AG04449 (cell line): Measurements from ENCODE around the gene CFHR4.
"Not testable (repeated sequence)": the region's sequence is repeated elsewhere in the genome, so short reads cannot be mapped to it uniquely, and the experiment has no call there.

Experiments
- CTCF ChIA-PET: fragments of 350-600 bp; formaldehyde crosslinking; extraction: SDS; loops from one replicate; lab custom pipeline; 2021; ENCODE audit warnings: antibody characterized with exemption; lab: Yijun Ruan, JAX
- POLR2A ChIA-PET: fragments of 400-600, 350-600 bp; formaldehyde crosslinking; extraction: SDS; loops from one replicate; lab custom pipeline; 2020; ENCODE audit warnings: antibody characterized with exemption, inconsistent platforms; lab: Yijun Ruan, JAX
- DNase-seq: peaks from one replicate; pipeline ENCODE4 v3.0.0-alpha.2; 2010; ENCODE audit warnings: low read depth, low spot score
- H3K4me3 ChIP-seq: 2 replicates; pipeline ENCODE4 v1.5.1; 2011; ENCODE audit warnings: low read depth, mild to moderate bottlenecking, control low read depth, low read length
- TF ChIP-seq, protein P1 (sequence below): IDR thresholded peaks from one replicate; pipeline ENCODE4 v1.5.1; 2011; ENCODE audit warnings: mild to moderate bottlenecking, moderate library complexity, low read length, control low read depth, inconsistent platforms; ENCODE audit not compliant: insufficient read depth; ENCODE audit errors: missing control alignments

The CFHR4 gene

DNA sequence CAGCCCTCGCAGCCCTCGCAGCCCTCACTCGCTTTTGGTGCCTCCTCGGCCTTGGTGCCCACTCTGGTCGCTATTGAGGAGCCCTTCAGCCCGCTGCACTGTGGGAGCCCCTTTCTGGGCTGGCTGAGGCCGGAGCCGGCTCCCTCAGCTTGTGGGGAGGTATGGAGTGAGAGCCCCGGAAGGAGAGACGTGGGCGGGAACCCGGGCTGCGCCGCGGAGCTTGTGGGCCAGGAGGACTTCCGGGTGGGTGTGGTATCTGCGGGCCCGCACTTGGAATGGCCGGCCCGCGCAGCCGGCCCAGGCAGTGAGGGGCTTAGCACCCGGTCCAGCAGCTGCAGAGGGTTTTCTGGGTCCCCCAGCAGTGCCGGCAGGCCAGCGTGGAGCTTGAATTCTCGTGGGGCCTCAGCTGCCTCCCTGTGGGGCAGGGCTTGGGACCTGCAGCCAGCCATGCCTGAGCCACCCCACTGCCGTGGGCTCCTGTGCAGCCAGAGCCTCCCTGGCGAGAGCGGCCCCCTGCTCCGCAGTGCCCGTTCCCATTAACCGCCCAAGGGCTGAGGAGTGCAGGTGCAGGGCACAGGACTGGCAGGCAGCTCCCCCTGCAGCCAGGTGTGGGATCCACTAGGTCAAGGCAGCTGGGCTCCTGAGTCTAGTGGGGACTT lies 45.8 kb downstream of the CFHR4 start:
- TF ChIP-seq, protein P1, sequence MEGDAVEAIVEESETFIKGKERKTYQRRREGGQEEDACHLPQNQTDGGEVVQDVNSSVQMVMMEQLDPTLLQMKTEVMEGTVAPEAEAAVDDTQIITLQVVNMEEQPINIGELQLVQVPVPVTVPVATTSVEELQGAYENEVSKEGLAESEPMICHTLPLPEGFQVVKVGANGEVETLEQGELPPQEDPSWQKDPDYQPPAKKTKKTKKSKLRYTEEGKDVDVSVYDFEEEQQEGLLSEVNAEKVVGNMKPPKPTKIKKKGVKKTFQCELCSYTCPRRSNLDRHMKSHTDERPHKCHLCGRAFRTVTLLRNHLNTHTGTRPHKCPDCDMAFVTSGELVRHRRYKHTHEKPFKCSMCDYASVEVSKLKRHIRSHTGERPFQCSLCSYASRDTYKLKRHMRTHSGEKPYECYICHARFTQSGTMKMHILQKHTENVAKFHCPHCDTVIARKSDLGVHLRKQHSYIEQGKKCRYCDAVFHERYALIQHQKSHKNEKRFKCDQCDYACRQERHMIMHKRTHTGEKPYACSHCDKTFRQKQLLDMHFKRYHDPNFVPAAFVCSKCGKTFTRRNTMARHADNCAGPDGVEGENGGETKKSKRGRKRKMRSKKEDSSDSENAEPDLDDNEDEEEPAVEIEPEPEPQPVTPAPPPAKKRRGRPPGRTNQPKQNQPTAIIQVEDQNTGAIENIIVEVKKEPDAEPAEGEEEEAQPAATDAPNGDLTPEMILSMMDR = no peak
- CTCF ChIA-PET = no interaction called here
- DNase-seq = no peak
- no peak overlapping the region for H3K4me3 ChIP-seq
- POLR2A ChIA-PET = no interaction called here

DNA sequence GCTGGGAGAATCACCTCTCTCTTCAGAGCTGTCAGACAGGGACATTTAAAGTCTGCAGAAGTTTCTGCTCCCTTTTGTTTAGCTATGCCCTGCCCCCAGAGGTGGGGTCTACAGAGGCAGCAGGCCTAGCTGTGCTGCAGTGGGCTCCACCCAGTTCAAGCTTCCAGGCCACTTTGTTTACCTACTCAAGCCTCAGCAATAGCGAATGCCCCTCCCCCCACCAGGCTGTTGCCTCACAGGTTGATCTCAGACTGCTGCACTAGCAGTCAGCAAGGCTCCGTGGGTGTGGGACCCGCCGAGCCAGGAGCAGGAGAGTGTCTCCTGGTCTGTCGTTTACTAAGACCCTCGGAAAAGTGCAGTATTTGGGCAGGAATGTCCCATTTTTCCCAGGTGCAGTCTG lies 53.6 kb downstream of the CFHR4 start:
- DNase-seq, H3K4me3 ChIP-seq, CTCF ChIA-PET: not testable (repeated sequence)

GRCh38 chr1:196943568-196943967 lies 55.7 kb downstream of the CFHR4 start, which contains the start of gene CFHR2:
Gene CFHR2 (plus strand): TSS chr1:196943738. CDS start chr1:196943881, 143 bp downstream.
- DNase-seq, H3K4me3 ChIP-seq, POLR2A ChIA-PET, CTCF ChIA-PET: not testable (repeated sequence)

More for the DNA sequence above, 53.6 kb downstream of the CFHR4 start:
- POLR2A ChIA-PET = not testable (repeated sequence)

- ChIA-PET POLR2A (no interaction called here), CTCF (no interaction called here)
- TF ChIP-seq, protein P1 = no peak
Measured at GRCh38 chr1:196951711-196952394, 64.0 kb downstream of the CFHR4 start.

DNA sequence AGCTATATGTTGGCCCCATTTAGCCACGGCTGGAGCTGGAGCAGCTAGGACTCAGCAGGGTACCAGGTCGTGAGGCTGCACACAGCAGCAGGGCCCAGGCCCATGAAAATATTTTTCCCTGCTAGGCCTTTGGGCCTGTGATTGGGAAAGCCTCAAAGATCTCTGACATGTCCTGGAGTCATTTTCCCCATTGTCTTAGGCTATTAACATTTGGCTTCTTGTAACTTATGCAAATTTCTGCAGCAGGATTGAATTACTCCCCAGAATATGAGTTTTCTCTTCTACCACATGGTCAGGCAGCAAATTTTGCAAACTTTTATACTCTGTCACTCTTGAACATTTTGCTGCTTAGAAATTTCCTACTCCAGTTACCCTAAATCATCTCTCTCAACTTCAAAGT lies 66.9 kb downstream of the CFHR4 start:
- CTCF ChIA-PET = no interaction called here
- no peak overlapping the region for H3K4me3 ChIP-seq
- POLR2A ChIA-PET = no interaction called here
- TF ChIP-seq, protein P1 = no peak
- DNase-seq = no peak

More at GRCh38 chr1:196951711-196952394, 64.0 kb downstream of the CFHR4 start:
- DNase-seq = no peak
- no peak overlapping the region for H3K4me3 ChIP-seq

GRCh38 chr1:196955926-196956325 lies 68.1 kb downstream of the CFHR4 start:
- DNase-seq = no peak
- no peak overlapping the region for H3K4me3 ChIP-seq
- ChIA-PET CTCF (no interaction called here), POLR2A (no interaction called here)
- TF ChIP-seq, protein P1 = no peak

- no peak overlapping the region for H3K4me3 ChIP-seq
- CTCF ChIA-PET = no interaction called here
- POLR2A ChIA-PET = no interaction called here
- no peak for DNase-seq
- TF ChIP-seq, protein P1 = no peak
Measured at GRCh38 chr1:196960854-196961253, 73.0 kb downstream of the CFHR4 start.
